ENCODE results near the gene UTF1.

The UTF1 gene

GRCh38 chr10:133196936-133197758 is 32.9 kb upstream of the UTF1 start:
- no peak for DNase-seq

GRCh38 chr10:133197786-133198185 is 32.2 kb upstream of the UTF1 start:
- DNase-seq = no peak

- DNase-seq = no peak
Observed at GRCh38 chr10:133198206-133198605, 31.8 kb upstream of the UTF1 start.

GRCh38 chr10:133198621-133199487 is 31.2 kb upstream of the UTF1 start:
- DNase-seq = no peak

GRCh38 chr10:133199488-133199885 is 30.5 kb upstream of the UTF1 start:
- DNase-seq = no peak

- no peak for DNase-seq
Observed at GRCh38 chr10:133199992-133200611, 29.9 kb upstream of the UTF1 start.

- DNase-seq = no peak
Observed at GRCh38 chr10:133200621-133201031, 29.4 kb upstream of the UTF1 start.

GRCh38 chr10:133201151-133201947 is 28.7 kb upstream of the UTF1 start:
- no peak for DNase-seq

- no peak for DNase-seq
Observed at GRCh38 chr10:133201948-133202725, 27.9 kb upstream of the UTF1 start.

GRCh38 chr10:133202778-133203651 is 27.0 kb upstream of the UTF1 start:
- DNase-seq = no peak

- no peak for DNase-seq
Observed at GRCh38 chr10:133203652-133204195, 26.3 kb upstream of the UTF1 start.

- no peak for DNase-seq
Observed at GRCh38 chr10:133204226-133205015, 25.6 kb upstream of the UTF1 start.

- DNase-seq = no peak
Observed at GRCh38 chr10:133205146-133205545, 24.9 kb upstream of the UTF1 start.

- no peak for DNase-seq
Observed at GRCh38 chr10:133206356-133207040, 23.5 kb upstream of the UTF1 start.

GRCh38 chr10:133207041-133207600 is 22.9 kb upstream of the UTF1 start:
- no peak for DNase-seq

- DNase-seq = no peak
Observed at GRCh38 chr10:133207627-133208026, 22.4 kb upstream of the UTF1 start.

GRCh38 chr10:133208466-133208865 is 21.6 kb upstream of the UTF1 start:
- no peak for DNase-seq

GRCh38 chr10:133209117-133209516 is 20.9 kb upstream of the UTF1 start:
- no peak for DNase-seq

- DNase-seq = no peak
Observed at GRCh38 chr10:133209641-133210040, 20.4 kb upstream of the UTF1 start.

Data from CD4-positive, alpha-beta T cell treated with Interleukin-21 for 1 hour (primary cell).